Transverse colon (tissue), 4 donors: Measurements from ENCODE around the gene PTPN7.

Experiments
- CTCF ChIP-seq, 5 experiments: fragments of 200-600 bp in 3 of 5; fragments of 450-650 bp in 2 of 5; sonication (generic) in 3 of 5; IDR thresholded peaks; 1 replicate in 2 of 5; 2 replicates in 3 of 5; pipeline ENCODE4 v1.5.1; 2016 to 2017; ENCODE audit warnings: antibody characterized with exemption in 5 of 5, inconsistent platforms in 3 of 5, mild to moderate bottlenecking in 2 of 5, moderate library complexity in 1 of 5
- EP300 ChIP-seq: sonication (generic); formaldehyde crosslinking; IDR thresholded peaks from one replicate; pipeline ENCODE4 v1.6.1; 2017; ENCODE audit warnings: antibody characterized with exemption, low read depth
- POLR2A ChIP-seq: fragments of 450-650 bp; IDR thresholded peaks from one replicate; pipeline ENCODE4 v1.6.1; 2016; ENCODE audit warnings: antibody characterized with exemption, mild to moderate bottlenecking, moderate library complexity
- POLR2AphosphoS5 ChIP-seq, 3 donors: sonication (generic); formaldehyde crosslinking; IDR thresholded peaks; one replicate each; pipeline ENCODE4 v1.6.1; 2016; ENCODE audit warnings: antibody characterized with exemption in 3 of 3

- TF ChIP-seq CTCF (IDR thresholded peaks at IDR 0.05) (no peak), POLR2A (no peak), EP300 (no peak), POLR2AphosphoS5 (IDR thresholded peaks at IDR 0.05) (no peak)
Measured at GRCh38 chr1:202126426-202126825, 34.0 kb downstream of the PTPN7 start.
